Measurements from ENCODE around the gene A3GALT2. TPM values are rescaled to one million over a fixed set of nuclear protein-coding genes. Genes with fewer than 3 reads are reported as not detected.

The A3GALT2 gene
- total RNA-seq, 1 experiment from 2014 or later, result not detected

DNA sequence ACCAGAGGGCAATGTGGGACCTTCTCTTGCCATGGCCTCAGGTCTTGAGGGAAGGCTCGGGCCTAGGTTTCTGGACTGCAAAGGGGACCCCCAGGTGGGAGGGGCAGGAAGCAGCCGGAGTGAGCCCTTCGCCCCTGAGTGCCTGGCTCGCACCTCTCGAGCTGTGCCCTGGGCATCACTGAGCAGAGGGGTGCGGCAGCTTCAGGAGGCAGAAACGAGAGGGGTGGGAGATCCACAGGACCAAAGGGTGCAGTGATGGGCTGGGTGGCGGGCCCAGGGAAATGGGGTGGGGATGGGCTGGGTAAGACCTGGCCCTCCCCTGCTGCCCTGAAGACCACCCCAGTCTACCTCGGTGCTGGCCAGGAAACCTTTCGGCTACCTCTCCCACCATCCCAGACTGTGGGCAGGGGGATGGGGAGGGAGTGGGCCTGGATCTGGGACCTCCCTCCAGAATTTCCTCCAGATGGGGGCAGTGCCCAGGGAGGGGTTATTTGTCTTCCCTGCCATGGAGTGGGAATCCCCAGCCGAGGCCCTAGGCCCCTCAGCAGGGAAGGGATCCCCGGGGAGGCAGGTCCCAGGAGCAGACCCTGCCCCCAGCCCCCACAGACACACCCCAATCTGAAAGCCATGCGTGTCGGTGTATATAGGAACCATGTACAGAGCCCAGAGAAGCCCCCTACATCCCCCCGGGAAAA is 21.3 kb downstream of the A3GALT2 start:
- no peaks in the 10 kb centered on the region for H3K23me2 ChIP-seq (ENCODE audit: insufficient read length, low read depth, low read length, poor library complexity, severe bottlenecking)
- H3T11ph ChIP-seq (ENCODE audit: low read length), result no peak overlapping the region
- H2BK12ac ChIP-seq (ENCODE audit: insufficient read length, low read depth, low read length), result no peak overlapping the region
- no peak overlapping the region for H2AK5ac ChIP-seq (ENCODE audit: insufficient read length, low read length)
- no peak overlapping the region for H3K9ac ChIP-seq (ENCODE audit: extremely low read depth, insufficient read length, low read length)
- no peak overlapping the region for H2BK20ac ChIP-seq (ENCODE audit: low read depth, low read length, poor library complexity, severe bottlenecking)
- no peaks in the 10 kb centered on the region for H3K79me2 ChIP-seq (ENCODE audit: insufficient read depth, low read length)
- H2BK5ac ChIP-seq (ENCODE audit: insufficient read length, low read length), result no peak overlapping the region
- no peaks in the 10 kb centered on the region for H4K20me1 ChIP-seq (ENCODE audit: control insufficient read depth, insufficient read depth, insufficient read length)
- no peak overlapping the region for H3K4me2 ChIP-seq (ENCODE audit: insufficient read depth, insufficient read length, low read length)
- Mint-ChIP-seq H3K27me3 (ENCODE audit: low read depth) (peaks cover 5% of the 10 kb centered on the region), H3K4me3 (no peak overlapping the region), H3K27ac (no peak overlapping the region), H3K36me3 (ENCODE audit: insufficient read depth in 1 of 3, low read depth in 3 of 3) (peaks cover 32 to 40% (median 33%) of the 10 kb centered on the region in 3 experiments), H3K9me3 (peaks cover 0 to 4% of the 10 kb centered on the region in 2 experiments; a peak in 3 of 5 replicates), H3K4me1 (peaks cover 13 to 22% of the 10 kb centered on the region in 2 experiments)
- TF ChIP-seq, protein P1, sequence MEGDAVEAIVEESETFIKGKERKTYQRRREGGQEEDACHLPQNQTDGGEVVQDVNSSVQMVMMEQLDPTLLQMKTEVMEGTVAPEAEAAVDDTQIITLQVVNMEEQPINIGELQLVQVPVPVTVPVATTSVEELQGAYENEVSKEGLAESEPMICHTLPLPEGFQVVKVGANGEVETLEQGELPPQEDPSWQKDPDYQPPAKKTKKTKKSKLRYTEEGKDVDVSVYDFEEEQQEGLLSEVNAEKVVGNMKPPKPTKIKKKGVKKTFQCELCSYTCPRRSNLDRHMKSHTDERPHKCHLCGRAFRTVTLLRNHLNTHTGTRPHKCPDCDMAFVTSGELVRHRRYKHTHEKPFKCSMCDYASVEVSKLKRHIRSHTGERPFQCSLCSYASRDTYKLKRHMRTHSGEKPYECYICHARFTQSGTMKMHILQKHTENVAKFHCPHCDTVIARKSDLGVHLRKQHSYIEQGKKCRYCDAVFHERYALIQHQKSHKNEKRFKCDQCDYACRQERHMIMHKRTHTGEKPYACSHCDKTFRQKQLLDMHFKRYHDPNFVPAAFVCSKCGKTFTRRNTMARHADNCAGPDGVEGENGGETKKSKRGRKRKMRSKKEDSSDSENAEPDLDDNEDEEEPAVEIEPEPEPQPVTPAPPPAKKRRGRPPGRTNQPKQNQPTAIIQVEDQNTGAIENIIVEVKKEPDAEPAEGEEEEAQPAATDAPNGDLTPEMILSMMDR (conservative IDR thresholded peaks at IDR 0.05), result no peak
- no CpG with 5 or more reads among the region's 15 CpGs for whole genome bisulfite sequencing (ENCODE audit: extremely low coverage, insufficient read length, low lambda C conversion rate)
- H3K9me3 ChIP-seq (ENCODE audit: control insufficient read depth, low read depth, low read length), result no peaks in the 10 kb centered on the region
- H3K18ac ChIP-seq (ENCODE audit: insufficient read length, low read depth, low read length), result no peak overlapping the region
- no peak overlapping the region for H2BK15ac ChIP-seq (ENCODE audit: low read depth, low read length)
- DNase-seq, result no peak
- no peaks in the 10 kb centered on the region for H3K79me1 ChIP-seq (ENCODE audit: insufficient read depth, low read depth, low read length, poor library complexity, severe bottlenecking)
- no peak overlapping the region for H3K56ac ChIP-seq (ENCODE audit: insufficient read length, low read depth, low read length)
- no peak overlapping the region for H4K8ac ChIP-seq (replicated peaks; ENCODE audit: insufficient read length, low read depth, low read length)
- H3K27ac ChIP-seq (ENCODE audit: insufficient read length, low read depth, low read length), result no peak overlapping the region
- H3K14ac ChIP-seq (ENCODE audit: insufficient read depth, low read length), result no peak overlapping the region
- no peak overlapping the region for H4K91ac ChIP-seq (ENCODE audit: insufficient read length, low read depth, low read length)
- no peak overlapping the region for H3K4ac ChIP-seq (ENCODE audit: low read depth, low read length)
- no peak overlapping the region for H2BK120ac ChIP-seq (ENCODE audit: low read depth, low read length, poor library complexity, severe bottlenecking)
- no peak overlapping the region for H2AFZ ChIP-seq (ENCODE audit: low read length)
- no peak overlapping the region for H3K23ac ChIP-seq (ENCODE audit: insufficient read length, low read depth, low read length)
- no peaks in the 10 kb centered on the region for H3K4me1 ChIP-seq (ENCODE audit: insufficient read depth, low read length)
- H4K5ac ChIP-seq (ENCODE audit: insufficient read length, low read depth, low read length), result no peak overlapping the region
- no peaks in the 10 kb centered on the region for H3K27me3 ChIP-seq (ENCODE audit: insufficient read depth, low read length)

All from H9 (cell line).